ENCODE data around the gene C15orf62.

Gene C15orf62

GRCh38 chr15:40785164-40785563, 15.4 kb downstream of the C15orf62 start:
- no peak for DNase-seq (ENCODE audit: low spot score)

- no peak for DNase-seq (ENCODE audit: low spot score)
These were observed 16.0 kb downstream of the C15orf62 start for GRCh38 chr15:40785814-40786213.

GRCh38 chr15:40787344-40787841, 17.6 kb downstream of the C15orf62 start:
- no peak for DNase-seq (ENCODE audit: low spot score)

- DNase-seq (ENCODE audit: low spot score) = no peak
These were observed 18.2 kb downstream of the C15orf62 start for GRCh38 chr15:40787991-40788390.

- no peak for DNase-seq (ENCODE audit: low spot score)
These were observed 19.3 kb downstream of the C15orf62 start for GRCh38 chr15:40789119-40789518.

- no peak for DNase-seq (ENCODE audit: low spot score)
These were observed 20.2 kb downstream of the C15orf62 start for GRCh38 chr15:40789999-40790398.

DNA sequence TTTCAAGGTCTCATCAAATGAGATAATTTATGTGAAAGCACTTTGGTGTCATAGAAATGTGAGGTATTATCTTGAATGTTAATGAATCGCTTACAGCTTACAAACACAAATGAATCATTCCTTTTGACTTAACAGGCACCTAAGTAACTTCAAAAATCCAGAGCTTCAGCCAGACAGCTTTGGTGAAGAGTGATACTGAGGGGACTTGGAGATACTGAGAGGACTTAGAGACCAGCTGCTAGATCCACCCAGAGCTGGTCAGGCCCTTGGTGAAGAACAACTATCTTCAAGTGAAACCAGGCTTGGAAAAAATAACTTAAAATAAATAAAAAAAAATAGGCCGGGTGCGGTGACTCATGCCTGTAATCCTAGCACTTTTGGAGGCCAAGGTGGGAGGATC, 20.9 kb downstream of the C15orf62 start:
- DNase-seq (ENCODE audit: low spot score) = no peak

DNA sequence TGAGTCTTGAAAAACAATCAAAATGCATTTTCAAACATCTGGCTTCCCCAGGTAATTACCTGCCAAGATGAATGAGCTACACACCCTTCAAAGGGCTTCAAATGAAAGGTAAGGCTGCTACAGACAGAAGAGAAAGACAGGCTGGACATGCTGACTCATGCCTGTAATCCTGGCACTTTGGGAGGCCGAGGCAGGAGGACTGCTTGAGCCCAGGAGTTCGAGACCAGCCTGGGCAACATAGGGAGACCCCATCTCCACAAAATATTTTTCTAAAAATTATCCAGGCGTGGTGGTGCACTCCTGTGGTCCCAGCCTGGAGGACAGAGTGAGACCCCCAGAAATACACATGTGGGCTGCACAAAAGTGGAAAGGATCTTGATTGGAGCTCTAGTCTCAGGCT, 22.6 kb downstream of the C15orf62 start:
- no peak for DNase-seq (ENCODE audit: low spot score)

GRCh38 chr15:40793216-40793989, 23.6 kb downstream of the C15orf62 start:
- DNase-seq (ENCODE audit: low spot score) = peak; percentile 49

GRCh38 chr15:40796041-40796440, 26.3 kb downstream of the C15orf62 start:
- DNase-seq (ENCODE audit: low spot score) = no peak

- DNase-seq (ENCODE audit: low spot score) = no peak
These were observed 26.7 kb downstream of the C15orf62 start for GRCh38 chr15:40796512-40796911.

DNA sequence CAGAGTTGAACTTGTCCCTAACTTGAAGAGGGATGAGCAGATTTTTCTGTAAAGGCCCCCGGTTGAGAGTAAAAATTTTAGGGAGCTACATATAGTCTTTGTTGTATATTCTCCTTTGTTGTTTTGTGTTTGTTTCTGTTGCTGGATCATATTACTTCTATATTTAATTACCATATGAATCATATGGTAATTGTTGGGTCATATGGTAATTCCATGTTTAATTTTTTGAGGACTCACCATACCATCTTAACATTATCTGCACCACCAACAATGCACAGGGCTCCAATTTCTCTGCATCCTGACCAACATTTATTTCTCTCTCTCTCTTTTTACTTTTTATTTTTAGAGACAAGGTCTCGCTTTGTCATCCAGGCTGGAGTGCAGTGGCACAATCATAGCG, 29.7 kb downstream of the C15orf62 start:
- DNase-seq (ENCODE audit: low spot score) = no peak

DNA sequence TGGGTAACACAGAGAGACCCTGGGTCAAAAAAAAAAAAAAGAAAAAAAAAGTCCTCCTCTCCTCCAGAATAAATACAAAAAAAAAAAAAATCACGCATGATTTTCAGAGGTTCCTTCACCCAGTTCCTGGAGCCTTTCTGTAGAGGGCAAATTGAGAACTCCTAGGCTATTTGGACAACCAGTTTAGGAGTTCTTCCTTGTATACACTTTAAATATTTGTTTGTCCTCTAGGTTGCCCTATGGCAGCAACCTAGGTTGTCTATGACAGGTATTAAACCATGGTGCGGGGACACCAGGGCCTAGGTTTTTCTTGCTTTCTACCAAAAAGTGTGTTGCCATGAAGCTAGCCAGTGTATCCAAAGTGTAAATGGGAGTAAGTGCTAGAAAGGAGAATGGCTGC, 33.3 kb downstream of the C15orf62 start:
- no peak for DNase-seq (ENCODE audit: low spot score)

- DNase-seq (ENCODE audit: low spot score) = no peak
These were observed 33.9 kb downstream of the C15orf62 start for GRCh38 chr15:40803688-40804087.

DNA sequence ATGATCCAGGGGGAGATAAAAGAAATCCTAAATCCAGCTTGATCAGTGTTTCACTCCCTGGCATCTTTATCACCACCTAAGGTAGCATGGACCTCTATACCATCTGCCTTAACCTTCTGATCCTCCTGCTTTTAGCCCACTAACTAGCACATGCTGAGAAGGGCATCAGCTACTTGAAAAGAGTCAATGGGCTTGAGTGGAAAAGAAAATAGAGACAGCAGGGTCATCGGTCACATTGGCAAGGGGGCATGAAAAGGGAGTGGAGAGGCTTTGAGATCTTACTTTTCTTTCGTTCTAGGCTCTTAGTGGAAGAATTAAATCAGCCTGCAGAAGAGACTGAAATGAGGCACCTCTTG, 36.9 kb downstream of the C15orf62 start:
- DNase-seq (ENCODE audit: low spot score) = no peak

GRCh38 chr15:40807028-40807887, 37.5 kb downstream of the C15orf62 start, which contains the start of the genes DNAJC17 and ZFYVE19:
TSS of gene DNAJC17 (minus strand) at chr15:40807473. CDS start at chr15:40807446, 27 bp downstream.
TSS of gene ZFYVE19 (plus strand) at chr15:40807089. CDS start at chr15:40807590, 501 bp downstream.
- peak; percentile 94 for DNase-seq (ENCODE audit: low spot score)

GRCh38 chr15:40807888-40808461, 38.2 kb downstream of the C15orf62 start:
- DNase-seq (ENCODE audit: low spot score) = no peak

- DNase-seq (ENCODE audit: low spot score) = no peak
These were observed 39.2 kb downstream of the C15orf62 start for GRCh38 chr15:40808861-40809450.

- DNase-seq (ENCODE audit: low spot score) = no peak
These were observed 43.1 kb downstream of the C15orf62 start for GRCh38 chr15:40812721-40813425.

GRCh38 chr15:40815042-40815698, 45.4 kb downstream of the C15orf62 start:
- no peak for DNase-seq (ENCODE audit: low spot score)

- no peak for DNase-seq (ENCODE audit: low spot score)
These were observed 49.3 kb downstream of the C15orf62 start for GRCh38 chr15:40819048-40819447.

Data from hepatic stellate cell (primary cell).